Caco-2 (cell line): ENCODE measurements around the gene SELENOT. TPM values are rescaled to one million over a fixed set of nuclear protein-coding genes. Genes with fewer than 3 reads are reported as not detected.

Source experiments
- BruUV-seq: library from RNA; stranded (reverse); fragments of 400-500 nt; replicated peaks from 2 replicates; lab custom pipeline; 2021; lab: Mats Ljungman, UMichigan
- CTCF ChIA-PET: fragments of 300-600 bp; sonication (Branson Sonifier 250); formaldehyde crosslinking; loops from one replicate; lab custom pipeline; 2022; ENCODE audit warnings: antibody characterized with exemption; lab: Charles Lee
- POLR2A ChIA-PET: fragments of 300-600 bp; sonication (Branson Sonifier 250); formaldehyde crosslinking; loops from one replicate; lab custom pipeline; 2022; ENCODE audit warnings: antibody characterized with exemption; lab: Charles Lee
- DNase-seq, 2 experiments: peaks; one replicate each; pipeline versions ENCODE4 v3.0.0 to v3.0.0-alpha.2; 2020 to 2022
- H3K27me3 ChIP-seq: replicated peaks from 2 replicates; pipeline ENCODE4 v1.6.0; 2011; ENCODE audit warnings: low read length; ENCODE audit not compliant: control insufficient read depth, insufficient read depth
- H3K36me3 ChIP-seq: 2 replicates; pipeline ENCODE4 v1.5.1; 2011; ENCODE audit warnings: low read length; ENCODE audit not compliant: control insufficient read depth, insufficient read depth
- H3K4me1 ChIP-seq: fragments of 250-450 bp; sonication (Bioruptor Pico); 2 replicates; pipeline ENCODE4 v1.5.1; 2020; ENCODE audit warnings: mild to moderate bottlenecking
- H3K4me3 ChIP-seq: 2 replicates; pipeline ENCODE4 v1.5.1; 2011; ENCODE audit warnings: low read depth, mild to moderate bottlenecking, control low read depth, low read length
- H3K9me3 ChIP-seq: fragments of 250-450 bp; sonication (Bioruptor Pico); 2 replicates; pipeline ENCODE4 v1.5.1; 2020; ENCODE audit warnings: mild to moderate bottlenecking, moderate library complexity
- H3K27ac Mint-ChIP-seq: one replicate; pipeline ENCODE4 v1.8.0; 2022; ENCODE audit warnings: mixed read lengths; ENCODE audit not compliant: unreplicated experiment
- H3K27me3 Mint-ChIP-seq: one replicate; pipeline ENCODE4 v1.8.0; 2022; ENCODE audit warnings: mixed read lengths; ENCODE audit not compliant: insufficient read depth, unreplicated experiment
- H3K36me3 Mint-ChIP-seq: one replicate; pipeline ENCODE4 v1.8.0; 2022; ENCODE audit warnings: mild to moderate bottlenecking, mixed read lengths; ENCODE audit not compliant: insufficient read depth, unreplicated experiment
- H3K4me1 Mint-ChIP-seq: one replicate; pipeline ENCODE4 v1.8.0; 2022; ENCODE audit warnings: low read depth, mixed read lengths; ENCODE audit not compliant: unreplicated experiment
- H3K4me3 Mint-ChIP-seq: one replicate; pipeline ENCODE4 v1.8.0; 2022; ENCODE audit warnings: mild to moderate bottlenecking, moderate library complexity, mixed read lengths; ENCODE audit not compliant: unreplicated experiment
- H3K9me3 Mint-ChIP-seq: one replicate; pipeline ENCODE4 v1.8.0; 2022; ENCODE audit warnings: mixed read lengths; ENCODE audit not compliant: unreplicated experiment
- CTCF ChIP-seq, 2 experiments: fragments of 200-600 bp in 1 of 2; IDR thresholded peaks; 1 replicate in 1 of 2; 2 replicates in 1 of 2; pipeline versions ENCODE4 v1.5.1 to v1.8.0; 2011 to 2022; ENCODE audit warnings: antibody characterized with exemption in 1 of 2, control low read depth in 1 of 2, inconsistent platforms in 1 of 2, low read depth in 1 of 2, low read length in 1 of 2, mild to moderate bottlenecking in 1 of 2, moderate library complexity in 1 of 2; ENCODE audit not compliant: insufficient read depth in 1 of 2, severe bottlenecking in 1 of 2, unreplicated experiment in 1 of 2
- intact Hi-C: fragments of 100-400 bp; cut with micrococcal nuclease; formaldehyde crosslinking; loops from one replicate; pipeline ENCODE4 v1.10.0; 2022; ENCODE audit not compliant: unreplicated experiment
- total RNA-seq: library from RNA; stranded (reverse); gene quantifications from 2 replicates; pipeline ENCODE4 v1.2.3, GENCODE V29; 2022

SELENOT gene
- total RNA-seq, 1 experiment from 2014 or later, result 124 TPM

DNA sequence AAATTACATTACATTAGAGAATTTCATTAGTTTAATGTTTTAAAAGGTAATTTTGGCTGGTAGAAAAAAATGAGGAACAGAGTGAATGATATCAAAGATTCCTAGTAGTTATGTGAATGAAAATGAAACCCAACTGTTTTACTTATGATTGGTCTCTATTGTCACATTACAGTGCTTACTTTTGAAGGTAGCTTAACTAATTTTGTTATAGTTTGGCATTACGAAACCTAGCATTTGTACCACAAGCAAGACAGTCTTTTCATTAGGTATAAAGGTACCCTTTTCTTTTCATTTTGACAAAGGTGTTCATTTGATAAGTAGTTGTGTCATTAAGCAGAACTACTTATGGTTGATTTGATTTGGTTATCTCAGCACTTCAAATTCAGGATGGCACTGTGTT lies 6.9 kb downstream of the SELENOT start:
- H3K4me3 Mint-ChIP-seq, result no peak overlapping the region
- ChIA-PET POLR2A (no interaction called here), CTCF (no interaction called here)
- peaks cover 7% of the 10 kb centered on the region for H3K4me1 Mint-ChIP-seq
- Histone ChIP-seq H3K4me1 (peaks cover 13% of the 10 kb centered on the region; the same call in 1 of the 2 replicates), H3K4me3 (no peak overlapping the region), H3K27me3 (no peaks in the 10 kb centered on the region), H3K36me3 (no peaks in the 10 kb centered on the region), H3K9me3 (0 out of 2 replicates have a peak, but pooled peaks cover 3% of the 10 kb centered on the region)
- peaks cover 10% of the 10 kb centered on the region for H3K9me3 Mint-ChIP-seq
- H3K27me3 Mint-ChIP-seq, result no peaks in the 10 kb centered on the region
- peaks cover 49% of the 10 kb centered on the region for H3K36me3 Mint-ChIP-seq
- no peak for TF ChIP-seq CTCF (IDR thresholded peaks at IDR 0.05; ENCODE audit: insufficient read depth in 1 of 2, low read depth in 1 of 2, low read length in 1 of 2, severe bottlenecking in 1 of 2, unreplicated experiment in 1 of 2)
- DNase-seq, result no peak
- H3K27ac Mint-ChIP-seq, result no peak overlapping the region
- no TSS peak for BruUV-seq
- intact Hi-C loops, result no loop called here

DNA sequence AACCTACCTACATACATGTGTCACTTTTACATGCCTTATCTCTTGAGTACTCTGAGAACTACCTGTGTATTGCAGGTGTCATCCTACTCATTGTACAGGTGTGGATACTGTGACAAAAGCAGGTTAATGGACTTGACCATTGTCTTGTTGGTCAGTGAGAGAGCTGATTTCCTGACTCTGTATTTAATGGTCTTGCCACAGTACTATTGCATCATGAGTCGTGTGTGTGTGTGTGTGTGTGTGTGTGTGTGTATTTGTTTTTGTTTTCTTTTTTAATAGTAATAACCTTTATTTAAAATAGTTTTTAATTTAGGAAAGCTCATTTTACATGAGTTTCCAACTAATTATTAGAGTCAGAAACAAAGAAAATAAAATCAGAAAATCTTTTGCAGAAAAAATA lies 7.7 kb downstream of the SELENOT start:
- ChIA-PET POLR2A (no interaction called here), CTCF (interaction anchor here (0.6 kb wide), 1 partner anchor 462 kb away, joined by 3 read pairs; no protein-coding TSS in a partner anchor)
- Histone ChIP-seq H3K4me1 (peaks cover 10% of the 10 kb centered on the region; the same call in 1 of the 2 replicates), H3K36me3 (no peaks in the 10 kb centered on the region), H3K27me3 (no peaks in the 10 kb centered on the region), H3K9me3 (0 out of 2 replicates have a peak, but pooled peaks cover 3% of the 10 kb centered on the region), H3K4me3 (no peak overlapping the region)
- peaks cover 7% of the 10 kb centered on the region for H3K4me1 Mint-ChIP-seq
- no peak for TF ChIP-seq CTCF (IDR thresholded peaks at IDR 0.05; ENCODE audit: insufficient read depth in 1 of 2, low read depth in 1 of 2, low read length in 1 of 2, severe bottlenecking in 1 of 2, unreplicated experiment in 1 of 2)
- no peaks in the 10 kb centered on the region for H3K27me3 Mint-ChIP-seq
- DNase-seq, result no peak
- H3K9me3 Mint-ChIP-seq, result peaks cover 10% of the 10 kb centered on the region
- peaks cover 46% of the 10 kb centered on the region for H3K36me3 Mint-ChIP-seq
- no peak overlapping the region for H3K4me3 Mint-ChIP-seq
- H3K27ac Mint-ChIP-seq, result no peak overlapping the region
- no TSS peak for BruUV-seq
- intact Hi-C loops, result no loop called here

- Histone ChIP-seq H3K9me3 (0 out of 2 replicates have a peak, but pooled peaks cover 3% of the 10 kb centered on the region), H3K36me3 (no peaks in the 10 kb centered on the region), H3K4me1 (peaks cover 10% of the 10 kb centered on the region; the same call in 1 of the 2 replicates), H3K27me3 (no peaks in the 10 kb centered on the region), H3K4me3 (no peak overlapping the region)
- no peak for DNase-seq
- intact Hi-C loops, result no loop called here
- no TSS peak for BruUV-seq
- peaks cover 7% of the 10 kb centered on the region for H3K4me1 Mint-ChIP-seq
- TF ChIP-seq CTCF (IDR thresholded peaks at IDR 0.05; ENCODE audit: insufficient read depth in 1 of 2, low read depth in 1 of 2, low read length in 1 of 2, severe bottlenecking in 1 of 2, unreplicated experiment in 1 of 2), result no peak
- ChIA-PET CTCF (no interaction called here), POLR2A (no interaction called here)
- H3K4me3 Mint-ChIP-seq, result no peak overlapping the region
- peaks cover 37% of the 10 kb centered on the region for H3K36me3 Mint-ChIP-seq
- no peak overlapping the region for H3K27ac Mint-ChIP-seq
- H3K9me3 Mint-ChIP-seq, result peaks cover 10% of the 10 kb centered on the region
- no peaks in the 10 kb centered on the region for H3K27me3 Mint-ChIP-seq
These were observed 8.5 kb downstream of the SELENOT start for GRCh38 chr3:150611666-150612065.
